ENCODE results near the gene MBIP.

DNA sequence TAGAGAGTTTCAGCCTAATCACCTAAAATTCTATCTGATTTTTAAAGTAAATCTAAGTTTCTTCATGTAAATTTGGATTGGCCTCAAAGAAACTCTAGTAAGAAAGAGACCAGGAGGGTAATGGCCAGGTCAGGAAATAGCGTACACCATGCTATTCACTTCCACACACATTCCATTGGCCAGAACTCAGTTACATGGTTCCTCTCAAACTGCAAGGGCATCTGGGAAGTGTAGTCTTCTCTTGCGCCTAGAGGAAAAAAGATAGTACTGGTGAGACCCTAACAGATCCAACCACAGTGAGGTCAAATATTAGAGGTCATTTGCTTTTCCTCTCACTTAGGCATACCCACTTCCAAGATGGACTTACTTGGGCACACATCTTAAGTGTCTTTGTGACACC is 39.1 kb downstream of the MBIP start:
- TF ChIP-seq, protein P1, sequence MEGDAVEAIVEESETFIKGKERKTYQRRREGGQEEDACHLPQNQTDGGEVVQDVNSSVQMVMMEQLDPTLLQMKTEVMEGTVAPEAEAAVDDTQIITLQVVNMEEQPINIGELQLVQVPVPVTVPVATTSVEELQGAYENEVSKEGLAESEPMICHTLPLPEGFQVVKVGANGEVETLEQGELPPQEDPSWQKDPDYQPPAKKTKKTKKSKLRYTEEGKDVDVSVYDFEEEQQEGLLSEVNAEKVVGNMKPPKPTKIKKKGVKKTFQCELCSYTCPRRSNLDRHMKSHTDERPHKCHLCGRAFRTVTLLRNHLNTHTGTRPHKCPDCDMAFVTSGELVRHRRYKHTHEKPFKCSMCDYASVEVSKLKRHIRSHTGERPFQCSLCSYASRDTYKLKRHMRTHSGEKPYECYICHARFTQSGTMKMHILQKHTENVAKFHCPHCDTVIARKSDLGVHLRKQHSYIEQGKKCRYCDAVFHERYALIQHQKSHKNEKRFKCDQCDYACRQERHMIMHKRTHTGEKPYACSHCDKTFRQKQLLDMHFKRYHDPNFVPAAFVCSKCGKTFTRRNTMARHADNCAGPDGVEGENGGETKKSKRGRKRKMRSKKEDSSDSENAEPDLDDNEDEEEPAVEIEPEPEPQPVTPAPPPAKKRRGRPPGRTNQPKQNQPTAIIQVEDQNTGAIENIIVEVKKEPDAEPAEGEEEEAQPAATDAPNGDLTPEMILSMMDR (IDR thresholded peaks at IDR 0.05), result no peak
- TF ChIP-seq POLR2A (IDR thresholded peaks at IDR 0.05), result no peak
